ENCODE data around the gene MEPCE. TPM values are rescaled to one million over a fixed set of nuclear protein-coding genes. Genes with fewer than 3 reads are reported as not detected.
A peak's percentile ranks its signal among the peaks of the same experiment; 100 is the strongest.

MEPCE gene
- total RNA-seq, 1 donor from 2014 or later: 38.3 TPM

- Histone ChIP-seq H3K36me3 (peaks cover 0 to 6% of the 10 kb centered on the region in 2 donors), H3K9me3 (no peaks in the 10 kb centered on the region), H3K27ac (peak overlapping the region; percentile 77), H3K27me3 (no peaks in the 10 kb centered on the region), H3K4me1 (peaks cover 39% of the 10 kb centered on the region), H3K4me3 (no peak overlapping the region)
- DNase-seq (ENCODE audit: extremely low spot score in 2 of 2): no peak
- TF ChIP-seq CTCF (IDR thresholded peaks at IDR 0.05) (no peak), POLR2A (IDR thresholded peaks at IDR 0.05) (no peak), POLR2AphosphoS5 (IDR thresholded peaks at IDR 0.05; ENCODE audit: insufficient read depth in 1 of 2, low read depth in 1 of 2) (no peak)
- intact Hi-C loops (cut with DNase I): loop anchor here (5.0 kb wide), 1 partner anchor 225 kb away; the partner anchor contains the start of gene GIGYF1
These were observed 37.3 kb downstream of the MEPCE start for GRCh38 chr7:100466653-100467605.

GRCh38 chr7:100467638-100468373 is 38.2 kb downstream of the MEPCE start:
- TF ChIP-seq CTCF (IDR thresholded peaks at IDR 0.05): no peak
- TF ChIP-seq POLR2AphosphoS5 (IDR thresholded peaks at IDR 0.05; ENCODE audit: insufficient read depth in 1 of 2, low read depth in 1 of 2): no peak
- TF ChIP-seq POLR2A (IDR thresholded peaks at IDR 0.05): no peak
- peaks cover 47% of the 10 kb centered on the region for H3K4me1 ChIP-seq

GRCh38 chr7:100469227-100470044 is 39.8 kb downstream of the MEPCE start:
- Histone ChIP-seq H3K4me1 (peaks cover 62% of the 10 kb centered on the region), H3K4me3 (no peak overlapping the region), H3K9me3 (no peaks in the 10 kb centered on the region), H3K36me3 (peaks cover 0 to 20% of the 10 kb centered on the region in 2 donors), H3K27me3 (no peaks in the 10 kb centered on the region), H3K27ac (peak overlapping the region; percentile 42)
- TF ChIP-seq CTCF (IDR thresholded peaks at IDR 0.05) (peak; percentile 95 to 98 (median 96)), POLR2AphosphoS5 (IDR thresholded peaks at IDR 0.05; ENCODE audit: insufficient read depth in 1 of 2, low read depth in 1 of 2) (no peak)
- intact Hi-C loops (cut with DNase I): loop anchor here (5.0 to 10.0 kb wide), 3 partner anchors 88 to 223 kb away; partner anchors contain the start of genes GIGYF1 and GNB2
- no peak for DNase-seq (ENCODE audit: extremely low spot score in 2 of 2)

More at GRCh38 chr7:100467638-100468373, 38.2 kb downstream of the MEPCE start:
- Histone ChIP-seq H3K27me3 (no peaks in the 10 kb centered on the region), H3K4me3 (no peak overlapping the region), H3K27ac (peak overlapping the region; percentile 17), H3K9me3 (no peaks in the 10 kb centered on the region), H3K36me3 (peaks cover 0 to 6% of the 10 kb centered on the region in 2 donors)
- DNase-seq (ENCODE audit: extremely low spot score in 2 of 2): no peak
- intact Hi-C loops (cut with DNase I): loop anchor here (5.0 kb wide), 1 partner anchor 224 kb away; the partner anchor contains the start of gene GIGYF1

GRCh38 chr7:100471021-100471420 is 41.4 kb downstream of the MEPCE start:
- TF ChIP-seq CTCF (IDR thresholded peaks at IDR 0.05) (no peak), POLR2A (IDR thresholded peaks at IDR 0.05) (no peak), POLR2AphosphoS5 (IDR thresholded peaks at IDR 0.05; ENCODE audit: insufficient read depth in 1 of 2, low read depth in 1 of 2) (no peak)
- no peak for DNase-seq (ENCODE audit: extremely low spot score in 2 of 2)
- H3K9me3 ChIP-seq: no peaks in the 10 kb centered on the region
- H3K27ac ChIP-seq: no peak overlapping the region
- H3K36me3 ChIP-seq: peaks cover 0 to 20% of the 10 kb centered on the region in 2 donors
- H3K27me3 ChIP-seq: no peaks in the 10 kb centered on the region
- peaks cover 71% of the 10 kb centered on the region for H3K4me1 ChIP-seq
- intact Hi-C loops (cut with DNase I): loop anchor here (5.0 to 10.0 kb wide), 2 partner anchors 86 to 204 kb away; partner anchors contain the start of gene GNB2
- H3K4me3 ChIP-seq: no peak overlapping the region
